HEK293 (cell line): ENCODE measurements around the gene LNPEP.

ENCODE experiments used
- CTCF ChIA-PET: fragments of 350-600 bp; formaldehyde crosslinking; extraction: SDS; loops from one replicate; lab custom pipeline; 2021; ENCODE audit warnings: antibody characterized with exemption; lab: Yijun Ruan, JAX
- POLR2A ChIA-PET: fragments of 300-600 bp; formaldehyde crosslinking; extraction: SDS; loops from one replicate; lab custom pipeline; 2020; ENCODE audit warnings: antibody characterized with exemption, inconsistent platforms; lab: Yijun Ruan, JAX
- H3K27ac ChIP-seq: fragments of 200-500 bp; sonication (Bioruptor generic); 2 replicates; pipeline ENCODE4 v1.5.1; 2014; ENCODE audit warnings: low read depth, low read length, control low read depth, inconsistent platforms; ENCODE audit errors: extremely low read depth
- H3K36me3 ChIP-seq, 2 experiments: fragments of 200-500 bp in 1 of 2; sonication (Bioruptor generic) in 1 of 2; 1 replicate in 1 of 2; 2 replicates in 1 of 2; pipeline ENCODE4 v1.5.1; 2014 to 2017; ENCODE audit warnings: inconsistent platforms in 2 of 2, low read length in 2 of 2; ENCODE audit not compliant: control insufficient read depth in 2 of 2, insufficient read depth in 1 of 2
- H3K4me1 ChIP-seq: fragments of 200-500 bp; sonication (Bioruptor generic); 2 replicates; pipeline ENCODE4 v1.5.1; 2014; ENCODE audit warnings: mild to moderate bottlenecking, low read length, inconsistent platforms; ENCODE audit not compliant: control insufficient read depth, insufficient read depth
- H3K4me3 ChIP-seq: 2 replicates; pipeline ENCODE4 v1.5.1; 2011; ENCODE audit warnings: low read depth, mild to moderate bottlenecking, control low read depth, low read length, moderate library complexity
- H3K9me3 ChIP-seq: fragments of 200-500 bp; sonication (Bioruptor generic); 2 replicates; pipeline ENCODE4 v1.5.1; 2014; ENCODE audit warnings: low read depth, low read length, inconsistent platforms; ENCODE audit not compliant: control insufficient read depth, insufficient read depth
- FEZF1 ChIP-seq: fragments of 450-650 bp; formaldehyde crosslinking; IDR thresholded peaks from 2 replicates; pipeline ENCODE4 v1.5.1; 2016; ENCODE audit warnings: missing biosample characterization, missing genetic modification characterization
- GFI1B ChIP-seq: fragments of 450-650 bp; formaldehyde crosslinking; IDR thresholded peaks from 2 replicates; pipeline ENCODE4 v1.5.1; 2016; ENCODE audit warnings: missing biosample characterization, missing genetic modification characterization
- OSR2 ChIP-seq: fragments of 450-650 bp; formaldehyde crosslinking; IDR thresholded peaks from 2 replicates; pipeline ENCODE4 v1.5.1; 2016; ENCODE audit warnings: missing biosample characterization, missing genetic modification characterization
- YY2 ChIP-seq: fragments of 450-650 bp; formaldehyde crosslinking; IDR thresholded peaks from 2 replicates; pipeline ENCODE4 v1.5.1; 2016; ENCODE audit warnings: missing biosample characterization, missing genetic modification characterization
- ZNF112 ChIP-seq: fragments of 450-650 bp; formaldehyde crosslinking; IDR thresholded peaks from 2 replicates; pipeline ENCODE4 v1.5.0; 2017; ENCODE audit warnings: missing biosample characterization, missing genetic modification characterization
- ZNF138 ChIP-seq: fragments of 450-650 bp; formaldehyde crosslinking; IDR thresholded peaks from 2 replicates; pipeline ENCODE4 v1.5.1; 2016; ENCODE audit warnings: missing biosample characterization, missing genetic modification characterization, borderline replicate concordance
- ZNF155 ChIP-seq: fragments of 450-650 bp; formaldehyde crosslinking; IDR thresholded peaks from 2 replicates; pipeline ENCODE4 v1.5.1; 2016; ENCODE audit warnings: missing biosample characterization, missing genetic modification characterization
- ZNF184 ChIP-seq: fragments of 450-650 bp; IDR thresholded peaks from 2 replicates; pipeline ENCODE4 v1.5.1; 2018; ENCODE audit warnings: missing biosample characterization, mild to moderate bottlenecking, missing genetic modification characterization
- ZNF221 ChIP-seq: fragments of 450-650 bp; formaldehyde crosslinking; IDR thresholded peaks from 2 replicates; pipeline ENCODE4 v1.5.1; 2017; ENCODE audit warnings: missing biosample characterization, missing genetic modification characterization, borderline replicate concordance
- ZNF366 ChIP-seq: fragments of 450-650 bp; formaldehyde crosslinking; conservative IDR thresholded peaks from 2 replicates; pipeline ENCODE4 v1.5.1; 2016; ENCODE audit warnings: missing biosample characterization, missing genetic modification characterization
- ZNF549 ChIP-seq: fragments of 450-650 bp; IDR thresholded peaks from 2 replicates; pipeline ENCODE4 v1.5.1; 2018; ENCODE audit warnings: missing biosample characterization, missing genetic modification characterization, mild to moderate bottlenecking, inconsistent platforms, moderate library complexity
- ZNF621 ChIP-seq: fragments of 450-650 bp; formaldehyde crosslinking; IDR thresholded peaks from 2 replicates; pipeline ENCODE4 v1.5.1; 2017; ENCODE audit warnings: missing biosample characterization, missing genetic modification characterization
- ZNF776 ChIP-seq: fragments of 450-650 bp; formaldehyde crosslinking; IDR thresholded peaks from 2 replicates; pipeline ENCODE4 v1.5.0; 2017; ENCODE audit warnings: missing biosample characterization, missing genetic modification characterization, borderline replicate concordance
- ZNF830 ChIP-seq: fragments of 450-650 bp; IDR thresholded peaks from 2 replicates; pipeline ENCODE4 v1.5.0; 2018; ENCODE audit warnings: missing biosample characterization, missing genetic modification characterization, low read depth, mild to moderate bottlenecking, moderate library complexity
- ZNF837 ChIP-seq: fragments of 450-650 bp; formaldehyde crosslinking; IDR thresholded peaks from 2 replicates; pipeline ENCODE4 v1.5.1; 2016; ENCODE audit warnings: missing biosample characterization, missing genetic modification characterization
- ZSCAN30 ChIP-seq: fragments of 450-650 bp; IDR thresholded peaks from 2 replicates; pipeline ENCODE4 v1.5.1; 2018; ENCODE audit warnings: missing biosample characterization, mild to moderate bottlenecking, missing genetic modification characterization, moderate library complexity
- TF ChIP-seq, protein P1 (sequence below): fragments of 450-650 bp; formaldehyde crosslinking; IDR thresholded peaks from 2 replicates; pipeline ENCODE4 v1.5.1; 2017; ENCODE audit warnings: missing biosample characterization, missing genetic modification characterization
- TF ChIP-seq, protein P2 (sequence below): fragments of 450-650 bp; formaldehyde crosslinking; IDR thresholded peaks from 2 replicates; pipeline ENCODE4 v1.5.1; 2016; ENCODE audit warnings: missing biosample characterization, missing genetic modification characterization
- TF ChIP-seq, protein P3 (sequence below): fragments of 450-650 bp; formaldehyde crosslinking; IDR thresholded peaks from 2 replicates; pipeline ENCODE4 v1.5.1; 2017; ENCODE audit warnings: missing biosample characterization, missing genetic modification characterization
- TF ChIP-seq, protein P4 (sequence below): fragments of 450-650 bp; formaldehyde crosslinking; IDR thresholded peaks from 2 replicates; pipeline ENCODE4 v1.5.1; 2016; ENCODE audit warnings: missing biosample characterization, missing genetic modification characterization

The LNPEP gene

DNA sequence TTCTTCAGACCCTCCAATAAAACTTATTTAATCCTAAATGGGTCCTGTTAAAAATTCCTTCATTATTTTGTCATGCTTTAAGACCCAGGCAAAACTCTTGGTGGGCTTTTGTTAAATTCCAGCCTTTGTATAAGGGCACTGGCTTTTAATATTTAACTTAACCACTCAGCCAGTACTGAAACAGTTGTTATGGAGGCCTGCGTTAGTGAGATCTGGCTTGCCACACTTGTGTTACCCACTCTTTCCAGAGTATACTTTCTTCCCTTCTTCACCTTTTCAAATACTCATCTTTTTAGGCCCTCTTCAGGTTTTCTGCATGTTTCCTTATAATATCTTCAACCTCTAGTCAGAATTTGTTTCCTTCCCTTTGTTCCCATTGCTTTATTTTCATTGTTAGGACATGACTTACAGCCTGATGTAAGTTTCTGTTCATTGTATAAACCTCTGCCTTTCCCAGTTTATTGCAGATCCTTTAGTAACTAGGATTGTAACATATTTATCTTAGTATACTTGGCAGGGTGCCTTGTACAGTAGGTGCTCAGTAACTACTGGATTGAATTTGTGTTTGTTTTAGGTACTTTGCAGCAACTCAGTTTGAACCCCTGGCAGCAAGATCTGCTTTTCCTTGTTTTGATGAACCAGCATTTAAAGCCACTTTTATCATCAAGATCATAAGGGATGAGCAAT lies 48.8 kb downstream of the LNPEP start:
- POLR2A ChIA-PET = no interaction called here
- no peaks in the 10 kb centered on the region for H3K4me1 ChIP-seq
- H3K36me3 ChIP-seq = peaks cover 4 to 15% of the 10 kb centered on the region in 2 experiments; a peak in 2 of 3 replicates
- CTCF ChIA-PET = no interaction called here
- no peaks in the 10 kb centered on the region for H3K9me3 ChIP-seq
- H3K4me3 ChIP-seq = no peak overlapping the region
- no peak overlapping the region for H3K27ac ChIP-seq
- TF ChIP-seq ZSCAN30 (tag by site-specific recombination) (peak; percentile 35; the same call in 1 of the 2 replicates), ZNF138 (tag by site-specific recombination) (no peak), ZNF221 (tag by site-specific recombination) (no peak), ZNF155 (tag by site-specific recombination) (no peak), ZNF366 (tag by site-specific recombination) (0 out of 2 replicates have a peak, but pooled peaks have one; percentile 20), FEZF1 (tag by site-specific recombination) (peak; percentile 88), ZNF549 (tag by site-specific recombination) (peak; percentile 25; the same call in 1 of the 2 replicates), YY2 (no peak), OSR2 (tag by site-specific recombination) (peak; percentile 80), GFI1B (tag by site-specific recombination) (no peak), ZNF830 (tag by site-specific recombination) (no peak), ZNF621 (tag by site-specific recombination) (no peak), ZNF837 (tag by site-specific recombination) (no peak)
- TF ChIP-seq, protein P1, sequence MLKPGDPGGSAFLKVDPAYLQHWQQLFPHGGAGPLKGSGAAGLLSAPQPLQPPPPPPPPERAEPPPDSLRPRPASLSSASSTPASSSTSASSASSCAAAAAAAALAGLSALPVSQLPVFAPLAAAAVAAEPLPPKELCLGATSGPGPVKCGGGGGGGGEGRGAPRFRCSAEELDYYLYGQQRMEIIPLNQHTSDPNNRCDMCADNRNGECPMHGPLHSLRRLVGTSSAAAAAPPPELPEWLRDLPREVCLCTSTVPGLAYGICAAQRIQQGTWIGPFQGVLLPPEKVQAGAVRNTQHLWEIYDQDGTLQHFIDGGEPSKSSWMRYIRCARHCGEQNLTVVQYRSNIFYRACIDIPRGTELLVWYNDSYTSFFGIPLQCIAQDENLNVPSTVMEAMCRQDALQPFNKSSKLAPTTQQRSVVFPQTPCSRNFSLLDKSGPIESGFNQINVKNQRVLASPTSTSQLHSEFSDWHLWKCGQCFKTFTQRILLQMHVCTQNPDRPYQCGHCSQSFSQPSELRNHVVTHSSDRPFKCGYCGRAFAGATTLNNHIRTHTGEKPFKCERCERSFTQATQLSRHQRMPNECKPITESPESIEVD (tag by site-specific recombination) = peak; percentile 85
- TF ChIP-seq, protein P2, sequence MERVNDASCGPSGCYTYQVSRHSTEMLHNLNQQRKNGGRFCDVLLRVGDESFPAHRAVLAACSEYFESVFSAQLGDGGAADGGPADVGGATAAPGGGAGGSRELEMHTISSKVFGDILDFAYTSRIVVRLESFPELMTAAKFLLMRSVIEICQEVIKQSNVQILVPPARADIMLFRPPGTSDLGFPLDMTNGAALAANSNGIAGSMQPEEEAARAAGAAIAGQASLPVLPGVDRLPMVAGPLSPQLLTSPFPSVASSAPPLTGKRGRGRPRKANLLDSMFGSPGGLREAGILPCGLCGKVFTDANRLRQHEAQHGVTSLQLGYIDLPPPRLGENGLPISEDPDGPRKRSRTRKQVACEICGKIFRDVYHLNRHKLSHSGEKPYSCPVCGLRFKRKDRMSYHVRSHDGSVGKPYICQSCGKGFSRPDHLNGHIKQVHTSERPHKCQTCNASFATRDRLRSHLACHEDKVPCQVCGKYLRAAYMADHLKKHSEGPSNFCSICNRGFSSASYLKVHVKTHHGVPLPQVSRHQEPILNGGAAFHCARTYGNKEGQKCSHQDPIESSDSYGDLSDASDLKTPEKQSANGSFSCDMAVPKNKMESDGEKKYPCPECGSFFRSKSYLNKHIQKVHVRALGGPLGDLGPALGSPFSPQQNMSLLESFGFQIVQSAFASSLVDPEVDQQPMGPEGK (tag by site-specific recombination) = no peak
- TF ChIP-seq, protein P3, sequence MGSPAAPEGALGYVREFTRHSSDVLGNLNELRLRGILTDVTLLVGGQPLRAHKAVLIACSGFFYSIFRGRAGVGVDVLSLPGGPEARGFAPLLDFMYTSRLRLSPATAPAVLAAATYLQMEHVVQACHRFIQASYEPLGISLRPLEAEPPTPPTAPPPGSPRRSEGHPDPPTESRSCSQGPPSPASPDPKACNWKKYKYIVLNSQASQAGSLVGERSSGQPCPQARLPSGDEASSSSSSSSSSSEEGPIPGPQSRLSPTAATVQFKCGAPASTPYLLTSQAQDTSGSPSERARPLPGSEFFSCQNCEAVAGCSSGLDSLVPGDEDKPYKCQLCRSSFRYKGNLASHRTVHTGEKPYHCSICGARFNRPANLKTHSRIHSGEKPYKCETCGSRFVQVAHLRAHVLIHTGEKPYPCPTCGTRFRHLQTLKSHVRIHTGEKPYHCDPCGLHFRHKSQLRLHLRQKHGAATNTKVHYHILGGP (tag by site-specific recombination) = no peak

DNA sequence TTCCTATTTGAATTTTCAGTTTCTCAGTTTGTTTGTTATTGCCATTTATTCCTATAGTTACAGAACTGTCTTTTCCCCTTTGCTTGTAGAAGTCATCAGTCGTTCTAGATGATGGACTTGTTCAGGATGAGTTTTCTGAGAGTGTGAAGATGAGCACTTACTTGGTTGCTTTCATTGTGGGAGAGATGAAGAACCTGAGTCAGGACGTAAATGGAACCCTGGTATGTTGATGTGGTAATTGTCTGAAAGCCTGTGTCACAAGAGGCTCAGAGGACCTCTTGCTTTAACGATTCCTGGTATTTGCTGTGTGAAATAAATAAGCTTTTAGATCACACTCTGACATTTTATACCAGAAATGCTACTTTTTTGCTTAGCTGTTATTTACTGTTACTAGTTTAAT lies 50.6 kb downstream of the LNPEP start:
- H3K4me1 ChIP-seq = no peaks in the 10 kb centered on the region
- CTCF ChIA-PET = interaction anchor here (0.6 to 0.9 kb wide), 3 partner anchors 9 to 243 kb away, joined by 3 to 4 read pairs (median 3); no protein-coding TSS in a partner anchor
- H3K4me3 ChIP-seq = no peak overlapping the region
- POLR2A ChIA-PET = no interaction called here
- TF ChIP-seq, protein P4, sequence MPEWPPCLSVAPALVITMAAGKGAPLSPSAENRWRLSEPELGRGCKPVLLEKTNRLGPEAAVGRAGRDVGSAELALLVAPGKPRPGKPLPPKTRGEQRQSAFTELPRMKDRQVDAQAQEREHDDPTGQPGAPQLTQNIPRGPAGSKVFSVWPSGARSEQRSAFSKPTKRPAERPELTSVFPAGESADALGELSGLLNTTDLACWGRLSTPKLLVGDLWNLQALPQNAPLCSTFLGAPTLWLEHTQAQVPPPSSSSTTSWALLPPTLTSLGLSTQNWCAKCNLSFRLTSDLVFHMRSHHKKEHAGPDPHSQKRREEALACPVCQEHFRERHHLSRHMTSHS (tag by site-specific recombination) = no peak
- no peak for TF ChIP-seq ZNF112 (tag by site-specific recombination)
- TF ChIP-seq ZNF776 (tag by site-specific recombination) = no peak
- no peak for TF ChIP-seq ZNF184 (tag by site-specific recombination)
- H3K27ac ChIP-seq = no peak overlapping the region
- peaks cover 12 to 27% of the 10 kb centered on the region in 2 experiments for H3K36me3 ChIP-seq
- no peaks in the 10 kb centered on the region for H3K9me3 ChIP-seq
